Breast epithelium (tissue), 4 donors: Measurements from ENCODE around the gene IGSF9. TPM values are rescaled to one million over a fixed set of nuclear protein-coding genes. Genes with fewer than 3 reads are reported as not detected.

Source experiments
- DNase-seq, 2 donors: peaks; one replicate each; pipeline ENCODE4 v3.0.0-alpha.2; 2019; ENCODE audit warnings: low spot score in 2 of 2
- H3K27ac ChIP-seq, 2 donors: fragments of 200-600 bp; sonication (generic) in 1 of 2; one replicate each; pipeline ENCODE4 v1.5.1; 2016 to 2019; ENCODE audit warnings: mild to moderate bottlenecking in 1 of 2
- H3K27me3 ChIP-seq, 2 donors: fragments of 200-600 bp; sonication (generic) in 1 of 2; one replicate each; pipeline versions ENCODE4 v1.5.1 to v1.6.0; 2017 to 2019; ENCODE audit warnings: control low read depth in 1 of 2, mild to moderate bottlenecking in 1 of 2
- H3K36me3 ChIP-seq: fragments of 200-600 bp; one replicate; pipeline ENCODE4 v1.5.1; 2019
- H3K4me1 ChIP-seq, 2 donors: fragments of 200-600 bp; sonication (generic); one replicate each; pipeline ENCODE4 v1.5.1; 2016 to 2019; ENCODE audit warnings: control low read depth in 1 of 2
- H3K4me3 ChIP-seq, 3 donors: fragments of 200-600 bp; sonication (generic); 1 replicate in 2 of 3; 2 replicates in 1 of 3; pipeline ENCODE4 v1.5.1; 2016 to 2019; ENCODE audit warnings: mild to moderate bottlenecking in 3 of 3, moderate library complexity in 2 of 3
- H3K9me3 ChIP-seq, 2 donors: fragments of 200-600 bp; sonication (generic) in 1 of 2; one replicate each; pipeline ENCODE4 v1.5.1; 2016 to 2019; ENCODE audit warnings: control low read depth in 1 of 2
- POLR2A ChIP-seq: fragments of 450-650 bp; IDR thresholded peaks from one replicate; pipeline ENCODE4 v1.6.1; 2016; ENCODE audit warnings: antibody characterized with exemption, mild to moderate bottlenecking, moderate library complexity
- POLR2AphosphoS5 ChIP-seq, 3 donors: sonication (generic); formaldehyde crosslinking; IDR thresholded peaks; one replicate each; pipeline ENCODE4 v1.6.1; 2017; ENCODE audit warnings: antibody characterized with exemption in 3 of 3
- intact Hi-C: fragments of 100-400 bp; cut with DNase I; formaldehyde crosslinking; loops from one replicate; pipeline ENCODE4 v1.15.1; 2023; ENCODE audit warnings: low total_unique reads
- total RNA-seq, 3 donors: library from RNA; depleted of rRNA; stranded (reverse); fragments of >200 nt; gene quantifications; one replicate each; pipeline ENCODE4 v1.1.0, GENCODE V29; 2016
- TF ChIP-seq, protein P1 (sequence below), 3 donors: fragments of 450-650 bp; IDR thresholded peaks; one replicate each; pipeline ENCODE4 v1.5.1; 2016 to 2017; ENCODE audit warnings: antibody characterized with exemption in 3 of 3, mild to moderate bottlenecking in 3 of 3, moderate library complexity in 3 of 3

The IGSF9 gene
- total RNA-seq, 3 donors from 2014 or later: 5.9 to 8.0 TPM; not detected in 1

DNA sequence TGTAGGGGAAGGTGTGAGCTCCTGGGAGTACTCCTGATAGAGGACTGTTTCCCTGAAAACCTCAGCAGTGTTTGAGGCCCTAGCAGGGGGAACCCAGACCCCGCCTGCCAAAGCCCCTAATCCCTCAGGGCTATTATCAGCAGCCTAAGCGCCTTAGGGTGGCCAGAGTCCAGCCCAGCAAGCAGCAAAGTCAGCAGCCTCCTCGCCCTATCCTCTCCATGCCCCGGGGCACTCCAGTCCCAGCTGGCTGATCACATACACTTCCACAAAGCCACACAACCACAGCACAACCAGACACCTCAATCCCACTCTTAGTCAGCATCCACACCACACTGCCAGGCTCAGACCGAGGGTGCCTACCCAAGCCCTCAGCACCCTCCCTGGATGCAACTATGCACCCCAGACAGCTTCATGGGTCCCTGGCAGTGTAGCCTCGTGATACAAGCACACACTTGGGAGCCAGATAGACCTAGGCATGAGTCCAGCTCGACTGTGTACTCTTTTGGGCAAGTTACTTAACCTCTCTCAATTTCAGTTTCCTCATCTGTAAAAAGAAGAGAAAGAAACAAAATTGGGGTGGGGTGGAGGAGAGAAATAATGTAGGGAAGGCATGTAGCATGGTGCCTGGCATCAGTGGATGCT is 7.1 kb downstream of the IGSF9 start:
- TF ChIP-seq POLR2AphosphoS5 (IDR thresholded peaks at IDR 0.05) (no peak), POLR2A (no peak)
- TF ChIP-seq, protein P1, sequence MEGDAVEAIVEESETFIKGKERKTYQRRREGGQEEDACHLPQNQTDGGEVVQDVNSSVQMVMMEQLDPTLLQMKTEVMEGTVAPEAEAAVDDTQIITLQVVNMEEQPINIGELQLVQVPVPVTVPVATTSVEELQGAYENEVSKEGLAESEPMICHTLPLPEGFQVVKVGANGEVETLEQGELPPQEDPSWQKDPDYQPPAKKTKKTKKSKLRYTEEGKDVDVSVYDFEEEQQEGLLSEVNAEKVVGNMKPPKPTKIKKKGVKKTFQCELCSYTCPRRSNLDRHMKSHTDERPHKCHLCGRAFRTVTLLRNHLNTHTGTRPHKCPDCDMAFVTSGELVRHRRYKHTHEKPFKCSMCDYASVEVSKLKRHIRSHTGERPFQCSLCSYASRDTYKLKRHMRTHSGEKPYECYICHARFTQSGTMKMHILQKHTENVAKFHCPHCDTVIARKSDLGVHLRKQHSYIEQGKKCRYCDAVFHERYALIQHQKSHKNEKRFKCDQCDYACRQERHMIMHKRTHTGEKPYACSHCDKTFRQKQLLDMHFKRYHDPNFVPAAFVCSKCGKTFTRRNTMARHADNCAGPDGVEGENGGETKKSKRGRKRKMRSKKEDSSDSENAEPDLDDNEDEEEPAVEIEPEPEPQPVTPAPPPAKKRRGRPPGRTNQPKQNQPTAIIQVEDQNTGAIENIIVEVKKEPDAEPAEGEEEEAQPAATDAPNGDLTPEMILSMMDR (IDR thresholded peaks at IDR 0.05): no peak
- no peak overlapping the region for H3K27ac ChIP-seq
- H3K27me3 ChIP-seq: no peaks in the 10 kb centered on the region
- no peaks in the 10 kb centered on the region for H3K36me3 ChIP-seq
- peaks cover 0 to 6% of the 10 kb centered on the region in 2 donors for H3K4me1 ChIP-seq
- H3K9me3 ChIP-seq: no peaks in the 10 kb centered on the region
- no peak for DNase-seq
- H3K4me3 ChIP-seq: no peak overlapping the region
- intact Hi-C loops: loop anchor here (5.0 to 10.0 kb wide), 2 partner anchors 69 to 256 kb away; partner anchors contain the start of gene CASQ1

DNA sequence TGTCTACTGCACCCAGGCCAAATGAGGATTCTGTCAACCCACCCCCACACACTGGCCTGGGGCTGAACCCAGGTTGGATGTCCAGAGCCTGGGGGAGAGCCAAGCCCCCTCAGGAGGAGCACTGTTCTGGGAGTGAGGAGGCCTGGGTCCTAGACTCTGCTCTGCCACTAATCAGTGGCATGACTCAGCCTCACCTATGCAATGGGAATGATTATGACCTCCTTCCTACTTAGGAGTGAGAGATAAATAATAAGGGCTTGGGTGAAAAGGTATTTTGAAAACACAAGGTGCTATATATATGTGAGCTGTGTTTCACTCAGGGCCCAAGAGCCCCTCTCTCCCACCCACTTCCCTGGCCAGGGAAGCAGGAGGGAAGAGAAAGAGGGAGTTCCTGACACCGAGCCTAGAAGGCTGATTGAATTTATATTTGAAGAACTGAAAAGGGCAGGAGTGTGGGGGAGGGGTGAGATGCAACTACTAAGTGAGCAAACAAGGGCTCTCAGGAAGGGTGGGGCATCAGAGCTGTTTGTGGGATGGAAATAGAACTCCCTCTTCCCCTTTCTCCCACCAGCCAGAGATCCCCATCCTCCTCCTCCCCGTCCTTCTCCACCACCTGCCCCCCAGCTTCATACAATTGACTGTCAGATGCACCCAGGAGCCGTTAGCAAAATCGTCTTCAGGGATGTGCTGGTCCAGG is 8.2 kb downstream of the IGSF9 start:
- intact Hi-C loops: loop anchor here (5.0 to 10.0 kb wide), 2 partner anchors 70 to 258 kb away; partner anchors contain the start of gene CASQ1
- Histone ChIP-seq H3K27me3 (no peaks in the 10 kb centered on the region), H3K4me3 (no peak overlapping the region), H3K36me3 (no peaks in the 10 kb centered on the region), H3K4me1 (peaks cover 0 to 6% of the 10 kb centered on the region in 2 donors), H3K27ac (no peak overlapping the region), H3K9me3 (no peaks in the 10 kb centered on the region)
- TF ChIP-seq, protein P1 (IDR thresholded peaks at IDR 0.05): no peak
- no peak for TF ChIP-seq POLR2A
- TF ChIP-seq POLR2AphosphoS5 (IDR thresholded peaks at IDR 0.05): no peak
- DNase-seq: no peak

DNA sequence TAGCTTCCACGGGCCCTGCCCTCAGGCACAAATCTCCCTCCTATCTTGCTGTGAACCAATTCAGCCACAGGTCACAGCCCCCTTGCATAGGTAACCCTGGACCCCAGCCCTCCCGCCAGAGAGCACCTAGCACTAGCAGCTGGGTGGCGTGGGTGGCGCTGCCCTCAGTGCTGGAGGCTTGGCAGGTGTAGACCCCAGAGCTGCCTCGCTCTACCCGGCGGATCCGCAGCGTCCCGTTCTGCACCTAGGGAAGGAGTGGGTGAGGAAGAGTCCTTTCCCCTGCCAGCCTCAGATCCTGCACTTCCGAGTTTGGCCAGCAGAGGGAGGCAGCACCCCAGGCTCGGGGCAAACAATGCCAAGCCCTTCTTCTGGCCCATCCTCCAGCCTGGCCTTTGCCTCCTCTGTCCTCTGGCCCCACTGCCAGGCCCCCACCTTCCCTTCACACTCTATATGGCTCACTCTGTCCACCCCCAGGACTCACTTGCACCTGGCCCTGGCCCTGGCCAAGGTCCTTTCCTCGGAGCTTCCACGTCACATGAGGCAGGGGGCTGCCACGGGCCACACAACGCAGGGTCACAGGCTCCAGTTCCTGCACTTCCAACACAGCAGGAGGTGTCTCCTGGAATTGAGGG is 9.0 kb downstream of the IGSF9 start:
- Histone ChIP-seq H3K27me3 (no peaks in the 10 kb centered on the region), H3K36me3 (no peaks in the 10 kb centered on the region), H3K27ac (no peak overlapping the region), H3K4me1 (peaks cover 0 to 6% of the 10 kb centered on the region in 2 donors), H3K4me3 (no peak overlapping the region), H3K9me3 (no peaks in the 10 kb centered on the region)
- peak; percentile 58 to 85 for DNase-seq
- intact Hi-C loops: loop anchor here (5.0 to 10.0 kb wide), 2 partner anchors 71 to 258 kb away; partner anchors contain the start of gene CASQ1
- TF ChIP-seq, protein P1 (IDR thresholded peaks at IDR 0.05): peak; percentile 97
- TF ChIP-seq POLR2A: no peak

DNA sequence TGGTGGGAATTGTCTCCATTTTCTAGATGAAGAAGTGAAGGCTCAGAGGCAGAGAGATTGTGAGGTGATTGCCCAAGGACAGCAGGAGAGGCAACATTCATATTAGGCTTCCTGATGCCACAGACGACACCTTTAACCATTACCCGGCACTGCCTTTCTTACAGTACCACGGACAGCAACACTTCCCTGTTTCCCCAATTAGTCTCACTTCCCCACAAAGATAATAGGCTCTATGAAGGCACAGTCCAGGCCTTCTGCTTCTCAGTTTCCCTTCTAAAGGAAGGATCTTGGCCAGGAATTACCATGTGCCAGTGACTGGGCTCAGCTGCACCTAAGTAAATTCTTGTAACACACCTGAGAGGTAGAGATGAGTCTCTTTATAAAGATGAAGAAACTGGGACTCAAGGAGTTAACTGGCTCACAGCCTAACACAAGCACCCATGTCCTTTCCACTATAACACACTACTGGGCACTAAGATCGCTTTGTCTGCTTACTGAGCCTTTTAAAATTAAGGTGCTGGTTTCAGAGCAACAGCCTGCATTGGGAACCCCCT is 9.6 kb downstream of the IGSF9 start:
- no peak overlapping the region for H3K4me3 ChIP-seq
- intact Hi-C loops: loop anchor here (5.0 to 10.0 kb wide), 2 partner anchors 72 to 259 kb away; partner anchors contain the start of gene CASQ1

More for the DNA sequence above, 9.6 kb downstream of the IGSF9 start:
- Histone ChIP-seq H3K27me3 (no peaks in the 10 kb centered on the region), H3K9me3 (no peaks in the 10 kb centered on the region), H3K36me3 (no peaks in the 10 kb centered on the region), H3K27ac (no peak overlapping the region), H3K4me1 (peaks cover 0 to 6% of the 10 kb centered on the region in 2 donors)
- TF ChIP-seq, protein P1 (IDR thresholded peaks at IDR 0.05): no peak
- no peak for TF ChIP-seq POLR2A
- TF ChIP-seq POLR2AphosphoS5 (IDR thresholded peaks at IDR 0.05): no peak
- no peak for DNase-seq
